NCI-H2196 (cell line): ENCODE measurements around the gene ANKMY1.

Experiments
- DNase-seq: peaks from one replicate; lab custom pipeline; 2025; ENCODE audit not compliant: unreplicated experiment; lab: John Stamatoyannopoulos, UW

The ANKMY1 gene

GRCh38 chr2:240581811-240582210, 24.0 kb upstream of the ANKMY1 start:
- DNase-seq = no peak

GRCh38 chr2:240579771-240580614, 22.2 kb upstream of the ANKMY1 start:
- DNase-seq = peak; percentile 85

GRCh38 chr2:240579071-240579762, 21.4 kb upstream of the ANKMY1 start:
- DNase-seq = no peak

GRCh38 chr2:240578488-240578887, 20.7 kb upstream of the ANKMY1 start:
- DNase-seq = no peak

GRCh38 chr2:240578110-240578450, 20.3 kb upstream of the ANKMY1 start:
- DNase-seq = no peak

- DNase-seq = no peak
These were observed 19.7 kb upstream of the ANKMY1 start for GRCh38 chr2:240577281-240578109.

- no peak for DNase-seq
These were observed 18.8 kb upstream of the ANKMY1 start for GRCh38 chr2:240576436-240577205.

GRCh38 chr2:240576036-240576435, 18.2 kb upstream of the ANKMY1 start:
- DNase-seq = no peak

- no peak for DNase-seq
These were observed 17.5 kb upstream of the ANKMY1 start for GRCh38 chr2:240575101-240575965.

GRCh38 chr2:240574386-240575100, 16.8 kb upstream of the ANKMY1 start:
- no peak for DNase-seq

GRCh38 chr2:240573516-240574385, 16.0 kb upstream of the ANKMY1 start:
- DNase-seq = no peak

GRCh38 chr2:240573071-240573515, 15.3 kb upstream of the ANKMY1 start:
- no peak for DNase-seq

GRCh38 chr2:240572141-240573031, 14.6 kb upstream of the ANKMY1 start:
- DNase-seq = no peak

- DNase-seq = no peak
These were observed 13.7 kb upstream of the ANKMY1 start for GRCh38 chr2:240571314-240571973.

- DNase-seq = no peak
These were observed 12.9 kb upstream of the ANKMY1 start for GRCh38 chr2:240570531-240571313.

GRCh38 chr2:240569998-240570530, 12.3 kb upstream of the ANKMY1 start:
- no peak for DNase-seq
